Measurements from ENCODE around the gene ABCD1.
"Not testable (repeated sequence)": the region's sequence is repeated elsewhere in the genome, so short reads cannot be mapped to it uniquely, and the experiment has no call there.

DNA sequence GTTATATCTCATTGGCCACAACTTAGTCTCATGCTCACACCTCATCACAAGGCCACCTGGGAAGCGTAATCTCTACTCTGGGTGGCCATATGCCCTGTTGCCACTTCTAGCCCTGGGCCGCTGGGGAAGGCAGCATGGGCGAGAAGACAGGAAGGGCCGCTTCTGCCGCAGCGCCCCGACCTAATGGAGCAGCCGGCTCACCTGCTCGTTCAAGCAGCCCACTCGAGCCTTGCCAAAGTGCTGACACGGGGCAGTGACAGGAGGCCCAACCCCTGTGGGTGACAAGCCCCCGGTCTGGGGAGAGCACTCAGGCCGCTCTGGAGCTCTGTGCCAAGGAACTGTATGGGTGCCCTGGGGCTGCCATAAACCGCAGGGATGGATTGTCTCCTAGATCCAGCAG lies 17.5 kb downstream of the ABCD1 start:
- TF ChIP-seq ZNF274 (IDR thresholded peaks at IDR 0.05; ENCODE audit: low read length); ZNF274 (tag by site-specific recombination; IDR thresholded peaks at IDR 0.05; ENCODE audit: borderline replicate concordance); CTCF (tag by site-specific recombination; IDR thresholded peaks at IDR 0.05); ZSCAN30 (tag by site-specific recombination; IDR thresholded peaks at IDR 0.05); ZNF530 (tag by site-specific recombination; IDR thresholded peaks at IDR 0.05; ENCODE audit: low read depth); ZNF747 (tag by site-specific recombination; IDR thresholded peaks at IDR 0.05); SP2 (tag by site-specific recombination; IDR thresholded peaks at IDR 0.05); ZSCAN5A (tag by site-specific recombination; IDR thresholded peaks at IDR 0.05); ZNF324 (tag by site-specific recombination; IDR thresholded peaks at IDR 0.05); ZNF175 (tag by site-specific recombination; IDR thresholded peaks at IDR 0.05); ZNF548 (tag by site-specific recombination; IDR thresholded peaks at IDR 0.05); TCF7L2 (IDR thresholded peaks at IDR 0.05; ENCODE audit: borderline replicate concordance, low read depth, low read length): not testable (repeated sequence)
- TF ChIP-seq, protein P1, sequence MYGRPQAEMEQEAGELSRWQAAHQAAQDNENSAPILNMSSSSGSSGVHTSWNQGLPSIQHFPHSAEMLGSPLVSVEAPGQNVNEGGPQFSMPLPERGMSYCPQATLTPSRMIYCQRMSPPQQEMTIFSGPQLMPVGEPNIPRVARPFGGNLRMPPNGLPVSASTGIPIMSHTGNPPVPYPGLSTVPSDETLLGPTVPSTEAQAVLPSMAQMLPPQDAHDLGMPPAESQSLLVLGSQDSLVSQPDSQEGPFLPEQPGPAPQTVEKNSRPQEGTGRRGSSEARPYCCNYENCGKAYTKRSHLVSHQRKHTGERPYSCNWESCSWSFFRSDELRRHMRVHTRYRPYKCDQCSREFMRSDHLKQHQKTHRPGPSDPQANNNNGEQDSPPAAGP (tag by site-specific recombination; IDR thresholded peaks at IDR 0.05), result not testable (repeated sequence)
- TF ChIP-seq, protein P2, sequence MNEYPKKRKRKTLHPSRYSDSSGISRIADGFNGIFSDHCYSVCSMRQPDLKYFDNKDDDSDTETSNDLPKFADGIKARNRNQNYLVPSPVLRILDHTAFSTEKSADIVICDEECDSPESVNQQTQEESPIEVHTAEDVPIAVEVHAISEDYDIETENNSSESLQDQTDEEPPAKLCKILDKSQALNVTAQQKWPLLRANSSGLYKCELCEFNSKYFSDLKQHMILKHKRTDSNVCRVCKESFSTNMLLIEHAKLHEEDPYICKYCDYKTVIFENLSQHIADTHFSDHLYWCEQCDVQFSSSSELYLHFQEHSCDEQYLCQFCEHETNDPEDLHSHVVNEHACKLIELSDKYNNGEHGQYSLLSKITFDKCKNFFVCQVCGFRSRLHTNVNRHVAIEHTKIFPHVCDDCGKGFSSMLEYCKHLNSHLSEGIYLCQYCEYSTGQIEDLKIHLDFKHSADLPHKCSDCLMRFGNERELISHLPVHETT (tag by site-specific recombination; IDR thresholded peaks at IDR 0.05), result not testable (repeated sequence)
- TF ChIP-seq, protein P3, sequence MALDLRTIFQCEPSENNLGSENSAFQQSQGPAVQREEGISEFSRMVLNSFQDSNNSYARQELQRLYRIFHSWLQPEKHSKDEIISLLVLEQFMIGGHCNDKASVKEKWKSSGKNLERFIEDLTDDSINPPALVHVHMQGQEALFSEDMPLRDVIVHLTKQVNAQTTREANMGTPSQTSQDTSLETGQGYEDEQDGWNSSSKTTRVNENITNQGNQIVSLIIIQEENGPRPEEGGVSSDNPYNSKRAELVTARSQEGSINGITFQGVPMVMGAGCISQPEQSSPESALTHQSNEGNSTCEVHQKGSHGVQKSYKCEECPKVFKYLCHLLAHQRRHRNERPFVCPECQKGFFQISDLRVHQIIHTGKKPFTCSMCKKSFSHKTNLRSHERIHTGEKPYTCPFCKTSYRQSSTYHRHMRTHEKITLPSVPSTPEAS (tag by site-specific recombination; IDR thresholded peaks at IDR 0.05), result not testable (repeated sequence)

All from HEK293 (cell line).